GM06990 (cell line): ENCODE data around the gene SKA3.
"Not testable (repeated sequence)": the region's sequence is repeated elsewhere in the genome, so short reads cannot be mapped to it uniquely, and the experiment has no call there.

Experiments used
- DNase-seq: peaks from one replicate; pipeline ENCODE4 v3.0.0-alpha.2; 2011; ENCODE audit not compliant: insufficient read length; ENCODE audit errors: extremely low read depth
- H3K27me3 ChIP-seq: replicated peaks from 2 replicates; pipeline ENCODE4 v1.6.0; 2011; ENCODE audit warnings: low read length; ENCODE audit not compliant: control insufficient read depth, insufficient read depth
- H3K36me3 ChIP-seq: 2 replicates; pipeline ENCODE4 v1.5.1; 2011; ENCODE audit warnings: low read length; ENCODE audit not compliant: control insufficient read depth, insufficient read depth
- H3K4me3 ChIP-seq: replicated peaks from 2 replicates; pipeline ENCODE4 v1.5.1; 2011; ENCODE audit warnings: low read depth, mild to moderate bottlenecking, control low read depth, low read length
- CTCF ChIP-seq: IDR thresholded peaks from 2 replicates; pipeline ENCODE4 v1.5.1; 2011; ENCODE audit warnings: low read length, control low read depth, mild to moderate bottlenecking, inconsistent platforms; ENCODE audit not compliant: insufficient read depth, poor library complexity, severe bottlenecking

Gene SKA3

GRCh38 chr13:21216332-21216731 lies 40.0 kb upstream of the SKA3 start:
- Histone ChIP-seq H3K36me3 (no peaks in the 10 kb centered on the region), H3K4me3 (no peak overlapping the region), H3K27me3 (no peaks in the 10 kb centered on the region)
- TF ChIP-seq CTCF, result no peak
- no peak for DNase-seq

GRCh38 chr13:21215419-21215818 lies 39.1 kb upstream of the SKA3 start:
- H3K27me3 ChIP-seq, DNase-seq, H3K4me3 ChIP-seq, H3K36me3 ChIP-seq: not testable (repeated sequence)

GRCh38 chr13:21212138-21212775 lies 35.9 kb upstream of the SKA3 start:
- Histone ChIP-seq H3K27me3 (no peaks in the 10 kb centered on the region), H3K4me3 (no peak overlapping the region), H3K36me3 (no peaks in the 10 kb centered on the region)
- DNase-seq, result no peak
- no peak for TF ChIP-seq CTCF

DNA sequence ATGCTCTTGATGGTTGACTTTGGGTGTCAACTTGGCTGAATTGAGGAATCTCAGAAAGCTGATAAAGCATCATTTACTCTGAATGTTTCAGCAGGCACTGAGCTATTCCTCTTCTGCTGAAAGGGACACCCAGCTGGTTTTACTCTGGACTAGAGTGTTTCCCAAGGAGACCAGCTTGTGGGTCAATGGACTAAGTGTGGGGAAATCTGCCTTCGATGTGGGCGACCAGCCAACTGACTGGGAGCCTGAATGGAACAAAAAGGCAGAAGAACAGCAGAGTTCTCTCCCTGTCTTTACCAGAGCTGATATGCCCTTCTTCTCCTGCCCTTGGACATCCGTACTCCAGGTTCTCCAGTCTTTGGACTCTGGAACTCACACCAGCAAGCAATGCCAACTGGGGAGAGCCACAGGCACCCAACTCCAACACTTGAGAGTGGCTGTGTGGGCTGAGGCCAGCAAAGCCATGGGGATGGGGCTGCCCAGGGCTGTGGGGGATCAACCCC lies 32.4 kb upstream of the SKA3 start:
- no peaks in the 10 kb centered on the region for H3K27me3 ChIP-seq
- H3K36me3 ChIP-seq, result no peaks in the 10 kb centered on the region
- TF ChIP-seq CTCF, result no peak
- no peak for DNase-seq
- no peak overlapping the region for H3K4me3 ChIP-seq

DNA sequence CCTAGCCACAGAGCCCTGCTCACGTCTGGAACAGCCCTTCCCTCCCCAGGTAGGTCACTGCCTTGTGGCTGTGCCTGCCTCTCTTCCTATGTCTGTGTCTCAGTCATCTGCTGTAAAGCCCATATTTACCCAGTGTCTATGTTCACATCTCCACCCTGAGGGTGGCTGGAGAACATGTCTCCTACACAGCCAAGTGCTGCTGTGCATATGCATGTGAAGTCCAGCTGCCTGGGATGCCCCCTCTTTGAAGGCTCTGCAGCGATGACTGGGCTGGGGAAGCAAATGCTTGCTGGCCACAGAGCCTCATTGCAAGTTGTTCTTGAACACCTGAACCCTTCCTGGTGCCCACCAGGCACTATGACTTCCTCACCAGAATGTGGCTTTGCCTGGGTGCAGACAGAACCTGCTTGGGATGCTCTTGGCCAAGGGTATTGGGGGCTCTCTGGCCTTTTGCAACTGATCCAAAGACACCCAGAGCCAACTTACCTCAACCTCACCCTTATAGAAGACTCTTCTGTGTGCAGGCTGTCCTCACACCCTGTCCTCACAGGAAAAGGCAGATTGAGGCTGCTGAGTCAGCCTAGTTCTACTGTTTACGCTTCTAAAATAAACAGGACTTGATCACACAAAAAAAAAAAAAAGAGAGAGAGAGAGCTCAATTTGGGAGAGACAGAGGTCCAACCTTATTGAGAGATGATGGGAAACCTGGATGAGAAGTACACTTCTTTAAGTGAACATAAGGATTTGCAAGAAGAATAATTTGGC lies 26.6 kb upstream of the SKA3 start:
- Histone ChIP-seq H3K36me3 (no peaks in the 10 kb centered on the region), H3K27me3 (no peaks in the 10 kb centered on the region), H3K4me3 (no peak overlapping the region)
- TF ChIP-seq CTCF, result no peak
- DNase-seq, result no peak

DNA sequence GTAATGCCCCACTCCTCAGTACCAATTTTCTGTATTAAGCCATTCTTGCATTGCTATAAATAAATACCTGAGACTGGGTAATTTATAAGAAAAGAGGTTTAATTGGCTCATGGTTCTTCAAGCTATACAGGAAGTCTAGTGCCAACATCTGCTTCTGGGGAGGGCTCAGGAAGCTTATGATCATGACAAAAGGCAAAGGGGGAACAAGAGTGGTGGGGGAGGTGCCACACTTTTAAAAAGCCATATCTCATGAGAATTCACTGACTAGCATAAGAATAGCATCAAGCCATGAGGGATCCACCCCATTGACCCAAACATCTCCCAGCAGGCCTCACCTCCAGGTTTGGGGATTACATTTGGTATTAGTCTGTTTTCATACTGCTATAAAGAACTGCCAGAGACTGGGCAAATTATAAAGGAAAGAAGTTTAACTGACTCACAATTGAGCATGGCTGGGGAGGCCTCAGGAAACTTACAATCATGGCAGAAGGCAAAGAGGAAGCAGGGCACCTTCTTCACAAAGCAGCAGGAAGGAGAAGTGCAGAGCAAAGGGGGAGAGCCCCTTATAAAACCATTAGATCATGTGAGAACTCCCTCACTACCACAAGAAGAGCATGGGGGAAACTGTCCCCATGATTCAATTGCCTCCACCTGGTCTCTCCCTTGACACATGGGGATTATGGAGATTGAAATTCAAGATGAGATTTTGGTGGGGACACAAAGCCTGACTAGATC lies 25.3 kb upstream of the SKA3 start:
- DNase-seq, H3K27me3 ChIP-seq, H3K36me3 ChIP-seq, H3K4me3 ChIP-seq: not testable (repeated sequence)

GRCh38 chr13:21198391-21198790 lies 22.0 kb upstream of the SKA3 start:
- H3K4me3 ChIP-seq, H3K36me3 ChIP-seq, H3K27me3 ChIP-seq, DNase-seq: not testable (repeated sequence)

- DNase-seq, H3K4me3 ChIP-seq, H3K27me3 ChIP-seq, H3K36me3 ChIP-seq: not testable (repeated sequence)
These were observed 21.4 kb upstream of the SKA3 start for GRCh38 chr13:21197606-21198225.

DNA sequence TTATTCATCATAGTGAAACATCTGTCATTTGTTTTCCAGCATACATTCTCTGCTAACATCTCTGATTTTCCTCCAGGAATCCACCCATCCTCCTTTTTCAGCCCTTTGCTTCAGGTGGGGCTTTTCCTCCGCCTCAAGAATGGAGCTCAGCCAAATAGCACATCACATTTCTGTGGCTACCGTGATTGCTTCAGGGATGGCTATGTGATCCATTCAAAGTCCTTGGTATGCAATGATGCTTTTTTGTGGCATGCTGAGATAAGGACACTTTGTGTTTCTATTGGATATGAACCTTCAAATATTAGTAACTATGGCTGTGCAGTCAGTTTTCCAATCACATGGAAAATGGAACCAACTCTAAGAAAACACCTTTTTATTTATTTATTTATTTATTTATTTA lies 18.4 kb upstream of the SKA3 start:
- not testable (repeated sequence) for H3K4me3 ChIP-seq, H3K27me3 ChIP-seq, DNase-seq, H3K36me3 ChIP-seq

DNA sequence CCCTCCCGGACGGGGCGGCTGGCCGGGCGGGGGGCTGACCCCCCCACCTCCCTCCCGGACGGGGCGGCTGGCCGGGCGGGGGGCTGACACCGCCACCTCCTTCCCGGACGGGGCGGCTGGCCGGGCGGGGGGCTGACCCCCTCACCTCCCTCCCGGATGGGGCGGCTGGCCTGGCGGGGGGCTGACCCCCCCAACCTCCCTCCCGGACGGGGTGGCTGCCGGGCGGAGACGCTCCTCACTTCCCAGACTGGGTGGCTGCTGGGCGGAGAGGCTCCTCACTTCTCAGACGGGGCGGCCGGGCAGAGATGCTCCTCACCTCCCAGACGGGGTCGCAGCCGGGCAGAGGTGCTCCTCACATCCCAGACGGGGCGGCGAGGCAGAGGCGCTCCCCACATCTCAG lies 10.1 kb upstream of the SKA3 start:
- not testable (repeated sequence) for DNase-seq, H3K36me3 ChIP-seq, H3K27me3 ChIP-seq, H3K4me3 ChIP-seq
